Metanephros (tissue), 1 donor: ENCODE measurements around the gene HCRT. TPM values are rescaled to one million over a fixed set of nuclear protein-coding genes. Genes with fewer than 3 reads are reported as not detected.

Experiments used
- total RNA-seq: library from RNA; depleted of rRNA; stranded (reverse); fragments of >200 nt; gene quantifications from one replicate; pipeline ENCODE4 v1.2.3, GENCODE V29; 2014

The HCRT gene, protein sequence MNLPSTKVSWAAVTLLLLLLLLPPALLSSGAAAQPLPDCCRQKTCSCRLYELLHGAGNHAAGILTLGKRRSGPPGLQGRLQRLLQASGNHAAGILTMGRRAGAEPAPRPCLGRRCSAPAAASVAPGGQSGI
- not detected for total RNA-seq

DNA sequence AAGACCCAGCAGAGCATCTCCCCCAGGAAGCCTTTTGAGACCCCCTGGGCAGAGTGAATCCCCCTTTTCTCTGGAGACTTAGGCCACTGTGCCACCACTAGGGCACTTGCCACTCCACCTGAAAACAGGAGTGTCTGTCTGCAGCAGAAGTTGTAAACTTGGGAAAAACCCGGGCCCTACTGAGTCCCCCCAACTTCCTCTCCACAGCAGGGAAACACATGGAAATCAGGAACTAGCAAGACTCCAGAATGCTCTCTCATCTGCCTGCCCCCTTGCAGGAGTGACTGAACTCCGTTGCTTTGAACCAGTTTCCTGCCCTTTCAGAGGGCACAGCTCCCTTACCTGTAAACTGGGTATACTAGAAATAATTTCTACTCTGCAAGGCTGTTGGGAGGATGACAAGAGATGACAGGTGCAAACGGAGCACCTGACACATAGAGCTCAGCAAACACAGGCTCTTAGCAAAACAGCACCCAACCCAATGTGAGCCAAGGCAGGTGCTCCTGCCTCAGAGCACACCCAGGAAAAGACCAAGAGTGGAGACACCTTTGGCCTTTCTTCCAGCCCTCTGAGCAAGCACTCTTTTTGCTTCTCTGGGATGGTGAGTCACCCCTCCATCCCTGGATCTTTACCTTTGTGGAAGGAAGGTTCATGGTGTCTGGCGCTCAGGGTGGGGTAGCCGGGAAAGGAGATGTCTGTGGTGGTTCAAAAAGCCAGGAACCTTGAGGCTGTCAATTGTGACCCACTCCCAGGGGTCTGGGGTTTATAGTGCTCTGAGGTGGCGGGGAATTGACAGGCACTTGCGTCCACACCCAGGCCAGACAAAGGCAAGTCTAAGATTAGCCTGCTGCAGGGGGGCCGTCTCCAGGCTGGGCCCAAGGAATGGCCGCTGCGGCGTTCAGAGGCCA, at the start of gene HCRT:
HCRT (minus strand) TSS at position 740 of the 908 bp plus-strand sequence; CDS start at position 653, 87 bp downstream.

DNA sequence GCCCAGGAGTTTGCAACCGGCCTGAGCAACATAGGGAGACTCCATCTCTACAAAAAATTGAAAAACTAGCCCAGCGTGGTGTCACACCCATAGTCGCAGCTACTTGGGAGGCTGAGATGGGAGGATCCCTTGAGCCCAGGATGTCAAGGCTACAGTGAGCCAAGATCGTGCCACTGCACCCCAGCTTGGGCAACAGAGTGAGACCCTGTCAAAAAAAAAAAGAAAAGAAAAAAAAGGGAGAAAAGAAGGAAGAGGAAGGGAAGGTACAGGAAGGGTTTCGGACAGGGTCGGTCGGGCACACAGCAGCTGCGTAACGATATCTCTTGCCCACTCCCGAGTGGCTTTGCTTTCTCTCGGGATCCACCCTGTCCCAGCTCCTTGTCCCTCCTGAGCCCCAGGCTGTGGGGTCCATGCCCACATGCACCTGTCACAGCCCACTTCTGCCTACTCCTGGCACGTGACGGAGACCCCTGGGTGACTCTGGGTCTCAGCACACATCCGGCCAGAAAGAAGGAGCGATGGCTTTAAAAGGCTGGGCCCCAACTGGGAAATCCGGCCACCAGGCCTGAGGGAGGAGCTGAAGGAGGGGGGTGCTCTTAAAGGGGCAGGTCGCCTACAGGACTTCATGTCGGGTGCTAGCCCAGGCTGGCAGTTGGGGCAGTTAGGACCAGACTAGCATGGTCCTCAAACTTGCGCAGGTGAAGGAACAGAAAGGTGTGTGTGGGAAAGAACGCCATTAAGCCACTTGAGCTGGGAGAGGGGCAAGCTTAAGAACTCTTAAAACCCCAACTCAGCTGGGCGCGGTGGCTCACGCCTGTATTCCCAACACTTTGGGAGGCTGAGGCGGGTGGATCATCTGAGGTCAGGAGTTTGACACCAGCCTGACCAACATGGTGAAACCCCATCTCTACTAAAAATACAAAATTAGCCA, 9.0 kb upstream of the HCRT start, which contains the start of gene GHDC:
GHDC (minus strand) TSS at position 526 of the 931 bp plus-strand sequence. CDS start 913 bp downstream, outside the sequence.

DNA sequence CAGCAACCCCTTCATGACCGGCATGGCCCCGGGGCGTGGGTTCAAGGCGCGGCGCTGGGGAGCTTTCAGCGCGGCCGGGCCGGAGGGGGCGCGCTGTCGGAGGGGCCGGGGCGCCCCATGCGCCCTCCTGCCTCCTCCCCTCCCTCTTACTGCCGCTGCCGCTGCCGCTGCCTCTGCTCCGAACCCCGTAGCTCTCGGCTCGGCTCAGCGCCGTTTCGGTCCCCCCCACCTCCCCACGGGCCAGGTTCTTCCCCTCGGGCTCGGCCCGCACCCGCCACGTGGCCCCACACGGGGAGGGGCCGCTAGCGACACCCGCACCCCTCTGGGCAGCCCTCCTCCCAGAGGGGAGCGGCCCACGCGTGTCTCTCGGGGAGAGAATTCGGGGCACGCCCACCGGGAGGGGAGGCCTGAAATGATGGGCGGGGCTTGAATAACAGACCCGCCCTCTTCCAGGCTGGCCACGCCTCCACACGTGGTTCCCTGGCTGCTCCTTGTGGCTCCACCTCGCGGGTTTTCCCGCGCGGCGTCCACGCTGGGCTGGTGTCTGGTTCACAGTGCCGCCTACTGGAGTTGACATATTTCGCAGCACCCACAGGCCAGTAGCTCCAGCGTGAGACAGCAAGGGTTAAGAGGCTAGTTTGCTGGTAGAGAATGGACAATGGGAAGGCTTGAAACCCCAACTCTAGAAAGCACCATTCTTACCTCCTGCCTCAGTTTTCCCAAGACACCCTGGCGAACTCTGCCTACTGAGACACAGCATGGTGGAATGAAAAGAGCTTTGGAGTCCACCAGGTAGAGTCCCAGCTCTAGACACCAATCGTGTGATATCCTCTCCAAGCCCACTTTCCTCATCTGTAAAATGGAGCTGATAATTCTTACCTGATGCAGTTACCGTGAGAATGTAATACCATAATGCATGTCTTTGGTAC, 4.1 kb downstream of the HCRT start, which contains the start of gene KCNH4:
KCNH4 (minus strand) TSS at position 221 of the 929 bp plus-strand sequence; CDS start at position 24, 197 bp downstream.

Other genes with a start within 250 kb of the HCRT start
- gene CNP, start 218.7 kb downstream of the HCRT start, total RNA-seq, result 46.5 TPM
- 76.5 TPM for gene DNAJC7, start 168.0 kb downstream of the HCRT start, total RNA-seq
- gene NKIRAS2, start 165.4 kb downstream of the HCRT start, total RNA-seq, result 38.9 TPM
- gene C17orf113, start 134.9 kb downstream of the HCRT start, total RNA-seq, result 6.7 TPM
- 1.5 TPM for gene ZNF385C, start 87.0 kb downstream of the HCRT start, total RNA-seq
- 10.0 TPM for gene DHX58, start 72.7 kb downstream of the HCRT start, total RNA-seq
- 34.3 TPM for gene KAT2A, start 64.1 kb downstream of the HCRT start, total RNA-seq
- 0.23 TPM for gene HSPB9, start 62.6 kb downstream of the HCRT start, total RNA-seq
- 80.1 TPM for gene RAB5C, start 30.5 kb downstream of the HCRT start, total RNA-seq
- gene KCNH4, start 4.3 kb downstream of the HCRT start, total RNA-seq, result not detected
- 23.6 TPM for gene GHDC, start 9.0 kb upstream of the HCRT start, total RNA-seq
- gene STAT5B, start 90.9 kb upstream of the HCRT start, total RNA-seq, result 53.7 TPM
- 24.3 TPM for gene STAT5A, start 103.0 kb upstream of the HCRT start, total RNA-seq
- 125 TPM for gene STAT3, start 203.0 kb upstream of the HCRT start, total RNA-seq
- 111 TPM for gene CAVIN1, start 237.8 kb upstream of the HCRT start, total RNA-seq